Measurements from ENCODE around the gene TMEM132A.

DNA sequence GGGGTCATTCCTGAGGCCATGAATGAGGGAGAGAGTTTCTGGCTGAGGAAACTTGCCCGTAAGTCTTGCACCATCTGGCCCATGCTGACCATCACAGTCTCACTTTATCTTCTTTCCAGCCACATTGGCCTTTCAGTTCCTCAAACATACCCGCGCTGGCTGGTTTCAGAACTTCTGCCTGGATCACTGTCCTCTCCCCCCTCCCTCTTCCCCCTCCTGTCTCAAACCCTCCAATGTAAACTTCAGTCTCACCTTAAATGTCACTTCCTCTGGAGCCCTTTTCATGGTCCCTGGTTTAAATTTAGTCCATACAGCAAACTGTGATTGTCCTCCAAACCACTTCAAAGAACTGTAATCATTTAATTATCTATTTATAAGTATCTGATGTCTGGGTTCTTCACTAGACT lies 14.0 kb upstream of the TMEM132A start:
- TF ChIP-seq CTCF (IDR thresholded peaks at IDR 0.05; ENCODE audit: low read depth, low read length) (no peak), POLR2A (IDR thresholded peaks at IDR 0.05; ENCODE audit: extremely low read depth, insufficient read length) (no peak), MAX (IDR thresholded peaks at IDR 0.05; ENCODE audit: low read depth, low read length) (no peak)

All from NB4 (cell line).